ENCODE data around the gene RPL14. TPM values are rescaled to one million over a fixed set of nuclear protein-coding genes. Genes with fewer than 3 reads are reported as not detected.
"Not testable (repeated sequence)": the region's sequence is repeated elsewhere in the genome, so short reads cannot be mapped to it uniquely, and the experiment has no call there.

RPL14 gene
- total RNA-seq, 4 donors from 2014 or later, result 428 to 617 (median 466) TPM

GRCh38 chr3:40453933-40454332, 3.2 kb upstream of the RPL14 start:
- Histone ChIP-seq H3K27ac (no peak overlapping the region), H3K4me1 (peaks cover 43% of the 10 kb centered on the region), H3K9me3 (no peaks in the 10 kb centered on the region), H3K36me3 (peaks cover 4% of the 10 kb centered on the region), H3K4me3 (peak overlapping the region; percentile 78), H3K27me3 (no peaks in the 10 kb centered on the region)
- no peak for DNase-seq (ENCODE audit: low spot score in 2 of 2)
- 48% methylated on average over 6 of the region's 6 CpGs for WGBS
- TF ChIP-seq CTCF (IDR thresholded peaks at IDR 0.05) (no peak), POLR2A (IDR thresholded peaks at IDR 0.05) (no peak), POLR2AphosphoS5 (IDR thresholded peaks at IDR 0.05) (no peak), EP300 (IDR thresholded peaks at IDR 0.05) (no peak)

GRCh38 chr3:40455328-40455727, 1.8 kb upstream of the RPL14 start:
- H3K36me3 ChIP-seq, result peaks cover 17% of the 10 kb centered on the region
- H3K9me3 ChIP-seq, result no peaks in the 10 kb centered on the region
- no peak for DNase-seq (ENCODE audit: low spot score in 2 of 2)
- H3K4me1 ChIP-seq, result peaks cover 50% of the 10 kb centered on the region
- H3K4me3 ChIP-seq, result no peak overlapping the region
- H3K27ac ChIP-seq, result no peak overlapping the region
- no peak for TF ChIP-seq POLR2AphosphoS5 (IDR thresholded peaks at IDR 0.05)
- TF ChIP-seq POLR2A (IDR thresholded peaks at IDR 0.05), result no peak
- TF ChIP-seq EP300 (IDR thresholded peaks at IDR 0.05), result no peak
- TF ChIP-seq CTCF (IDR thresholded peaks at IDR 0.05), result no peak
- 90% methylated on average over 4 of the region's 4 CpGs for WGBS
- no peaks in the 10 kb centered on the region for H3K27me3 ChIP-seq

GRCh38 chr3:40456279-40456939, 730 bp upstream of the RPL14 start:
- Histone ChIP-seq H3K4me1 (peaks cover 50% of the 10 kb centered on the region), H3K4me3 (peak overlapping the region; percentile 90), H3K27me3 (no peaks in the 10 kb centered on the region), H3K27ac (peak overlapping the region; percentile 89), H3K9me3 (no peaks in the 10 kb centered on the region), H3K36me3 (peaks cover 28% of the 10 kb centered on the region)
- no peak for DNase-seq (ENCODE audit: low spot score in 2 of 2)
- TF ChIP-seq POLR2A (IDR thresholded peaks at IDR 0.05) (no peak), POLR2AphosphoS5 (IDR thresholded peaks at IDR 0.05) (no peak), EP300 (IDR thresholded peaks at IDR 0.05) (no peak), CTCF (IDR thresholded peaks at IDR 0.05) (no peak)
- 51% methylated on average over 29 of the region's 29 CpGs for WGBS

GRCh38 chr3:40458473-40458872, 1.3 kb downstream of the RPL14 start:
- no peak for DNase-seq (ENCODE audit: low spot score in 2 of 2)
- Histone ChIP-seq H3K4me3 (peak overlapping the region; percentile 90), H3K27me3 (no peaks in the 10 kb centered on the region), H3K9me3 (no peaks in the 10 kb centered on the region), H3K4me1 (peaks cover 38% of the 10 kb centered on the region), H3K36me3 (peaks cover 48% of the 10 kb centered on the region), H3K27ac (no peak overlapping the region)
- TF ChIP-seq CTCF (IDR thresholded peaks at IDR 0.05) (no peak), POLR2A (IDR thresholded peaks at IDR 0.05) (no peak), EP300 (IDR thresholded peaks at IDR 0.05) (no peak), POLR2AphosphoS5 (IDR thresholded peaks at IDR 0.05) (no peak)
- 86% methylated on average over 4 of the region's 4 CpGs for WGBS

GRCh38 chr3:40460481-40460880, 3.3 kb downstream of the RPL14 start:
- WGBS, result 80% methylated on average over 6 of the region's 6 CpGs
- not testable (repeated sequence) for DNase-seq (ENCODE audit: low spot score in 2 of 2); H3K27me3 ChIP-seq; H3K27ac ChIP-seq; H3K4me3 ChIP-seq; H3K9me3 ChIP-seq
- Histone ChIP-seq H3K4me1 (peaks cover 26% of the 10 kb centered on the region), H3K36me3 (peaks cover 58% of the 10 kb centered on the region)

GRCh38 chr3:40461161-40461560, 4.0 kb downstream of the RPL14 start:
- peaks cover 25% of the 10 kb centered on the region for H3K4me1 ChIP-seq
- no peak overlapping the region for H3K27ac ChIP-seq
- TF ChIP-seq EP300 (IDR thresholded peaks at IDR 0.05) (no peak), POLR2A (IDR thresholded peaks at IDR 0.05) (no peak), CTCF (IDR thresholded peaks at IDR 0.05) (no peak), POLR2AphosphoS5 (IDR thresholded peaks at IDR 0.05) (no peak)
- 72% methylated on average over 3 of the region's 3 CpGs for WGBS
- H3K27me3 ChIP-seq, result no peaks in the 10 kb centered on the region
- peaks cover 58% of the 10 kb centered on the region for H3K36me3 ChIP-seq
- no peaks in the 10 kb centered on the region for H3K9me3 ChIP-seq
- no peak for DNase-seq (ENCODE audit: low spot score in 2 of 2)
- H3K4me3 ChIP-seq, result no peak overlapping the region

- DNase-seq (ENCODE audit: low spot score in 2 of 2); H3K9me3 ChIP-seq; H3K27me3 ChIP-seq; H3K27ac ChIP-seq; H3K4me3 ChIP-seq: not testable (repeated sequence)
- Histone ChIP-seq H3K4me1 (peaks cover 18% of the 10 kb centered on the region), H3K36me3 (peaks cover 58% of the 10 kb centered on the region)
- 87% methylated on average over 7 of the region's 7 CpGs for WGBS
Measured at GRCh38 chr3:40462838-40463237, 5.7 kb downstream of the RPL14 start.

Measured in suprapubic skin (tissue), 4 donors.